H1 (cell line): ENCODE measurements around the gene CTSA. TPM values are rescaled to one million over a fixed set of nuclear protein-coding genes. Genes with fewer than 3 reads are reported as not detected.

Experiments used
- CTCF ChIA-PET: fragments of 300-600 bp; sonication (Branson Sonifier 250); formaldehyde crosslinking; loops from one replicate; lab custom pipeline; 2021; ENCODE audit not compliant: partially characterized antibody; lab: Charles Lee
- POLR2A ChIA-PET: fragments of 300-600 bp; sonication (Branson Sonifier 250); formaldehyde crosslinking; loops from one replicate; lab custom pipeline; 2021; ENCODE audit warnings: inconsistent platforms; ENCODE audit not compliant: partially characterized antibody; lab: Charles Lee
- DNase-seq, 2 experiments: peaks; one replicate each; pipeline versions ENCODE4 v3.0.0 to v3.0.0-alpha.2; 2010 to 2022; ENCODE audit warnings: low spot score in 2 of 2, low read depth in 1 of 2, mixed read lengths in 1 of 2
- FAIRE-seq: peaks from 2 replicates; lab custom pipeline; 2011; peaks lifted over from hg19 to GRCh38; lab: Jason Lieb, UNC
- H2AFZ ChIP-seq: 2 replicates; pipeline ENCODE4 v1.8.1; 2012; ENCODE audit warnings: low read length, inconsistent platforms
- H2AK5ac ChIP-seq: 2 replicates; pipeline ENCODE4 v1.6.1; 2013; ENCODE audit warnings: low read depth, low read length
- H2BK120ac ChIP-seq: replicated peaks from 2 replicates; pipeline ENCODE3; 2013; ENCODE audit warnings: low read depth, low read length, inconsistent platforms
- H2BK12ac ChIP-seq: 2 replicates; pipeline ENCODE4 v1.6.1; 2013; ENCODE audit warnings: low read depth, low read length
- H2BK15ac ChIP-seq: 2 replicates; pipeline ENCODE4 v1.6.1; 2013; ENCODE audit warnings: low read length
- H2BK20ac ChIP-seq: 2 replicates; pipeline ENCODE4 v1.6.1; 2013; ENCODE audit warnings: low read length
- H2BK5ac ChIP-seq: 2 replicates; pipeline ENCODE4 v1.6.1; 2013; ENCODE audit warnings: low read depth, low read length
- H3K14ac ChIP-seq: 2 replicates; pipeline ENCODE4 v1.6.1; 2013; ENCODE audit warnings: inconsistent platforms; ENCODE audit not compliant: insufficient read length
- H3K18ac ChIP-seq: 2 replicates; pipeline ENCODE4 v1.6.1; 2013; ENCODE audit warnings: low read length; ENCODE audit errors: extremely low read depth
- H3K23ac ChIP-seq: 2 replicates; pipeline ENCODE4 v1.6.1; 2013; ENCODE audit warnings: inconsistent platforms; ENCODE audit not compliant: insufficient read length
- H3K23me2 ChIP-seq: 2 replicates; pipeline ENCODE4 v1.6.1; 2013; ENCODE audit warnings: low read depth, low read length
- H3K27ac ChIP-seq: 2 replicates; pipeline ENCODE4 v1.6.1; 2011; ENCODE audit warnings: low read depth, low read length, inconsistent platforms
- H3K27me3 ChIP-seq, 4 experiments: replicated peaks in 1 of 4; 1 replicate in 1 of 4; 2 replicates in 3 of 4; pipeline versions ENCODE4 v1.6.1 to v1.8.1; 2011 to 2013; ENCODE audit warnings: low read length in 3 of 4, mild to moderate bottlenecking in 3 of 4, inconsistent platforms in 2 of 4, mixed read lengths in 2 of 4, moderate library complexity in 1 of 4; ENCODE audit not compliant: control insufficient read depth in 3 of 4, insufficient read depth in 3 of 4; ENCODE audit errors: extremely low read depth in 1 of 4
- H3K36me3 ChIP-seq, 4 experiments: 2 replicates each; pipeline versions ENCODE4 v1.6.1 to v1.8.1; 2011 to 2013; ENCODE audit warnings: mild to moderate bottlenecking in 4 of 4, low read length in 3 of 4, moderate library complexity in 2 of 4, control low read depth in 1 of 4, inconsistent platforms in 1 of 4; ENCODE audit not compliant: insufficient read depth in 4 of 4, control insufficient read depth in 2 of 4
- H3K4ac ChIP-seq: replicated peaks from 2 replicates; pipeline ENCODE3; 2013; ENCODE audit warnings: low read length, low read depth, mixed read lengths, inconsistent platforms; ENCODE audit not compliant: insufficient read length
- H3K4me1 ChIP-seq, 4 experiments: replicated peaks in 1 of 4; 1 replicate in 1 of 4; 2 replicates in 3 of 4; pipeline versions ENCODE4 v1.6.1 to v1.8.1; 2011 to 2013; ENCODE audit warnings: low read length in 3 of 4, inconsistent platforms in 2 of 4, mixed read lengths in 1 of 4; ENCODE audit not compliant: insufficient read depth in 4 of 4, control insufficient read depth in 3 of 4
- H3K4me2 ChIP-seq, 2 experiments: 2 replicates each; pipeline versions ENCODE4 v1.6.1 to v1.8.1; 2011 to 2013; ENCODE audit warnings: low read depth in 2 of 2, low read length in 2 of 2, control low read depth in 1 of 2, inconsistent platforms in 1 of 2, mild to moderate bottlenecking in 1 of 2; ENCODE audit not compliant: insufficient read depth in 1 of 2
- H3K4me3 ChIP-seq, 4 experiments: fragments of 200-600, 300-600 bp in 1 of 4; sonication (generic), shearing (Covaris generic), sonication (Bioruptor Twin) in 1 of 4; 2 replicates each; pipeline versions ENCODE4 v1.5.1 to v1.8.1; 2011 to 2016; ENCODE audit warnings: low read length in 4 of 4, low read depth in 3 of 4, control low read depth in 2 of 4, inconsistent platforms in 2 of 4, mild to moderate bottlenecking in 2 of 4, mixed read lengths in 1 of 4, moderate library complexity in 1 of 4; ENCODE audit not compliant: insufficient read depth in 2 of 4; ENCODE audit errors: extremely low read depth in 1 of 4
- H3K56ac ChIP-seq: replicated peaks from 2 replicates; pipeline ENCODE3; 2013; ENCODE audit warnings: low read depth, mild to moderate bottlenecking, mixed read lengths, low read length, inconsistent platforms; ENCODE audit not compliant: insufficient read length
- H3K79me1 ChIP-seq: 2 replicates; pipeline ENCODE4 v1.6.1; 2013; ENCODE audit warnings: low read depth, low read length, control low read depth
- H3K79me2 ChIP-seq, 2 experiments: 2 replicates each; pipeline versions ENCODE4 v1.6.1 to v1.8.1; 2012 to 2013; ENCODE audit warnings: low read length in 2 of 2, mild to moderate bottlenecking in 2 of 2, inconsistent platforms in 1 of 2; ENCODE audit not compliant: insufficient read depth in 2 of 2, control insufficient read depth in 1 of 2
- H3K9ac ChIP-seq, 4 experiments: replicated peaks in 1 of 4; 1 replicate in 1 of 4; 2 replicates in 3 of 4; pipeline versions ENCODE4 v1.6.1 to v1.8.1; 2011 to 2013; ENCODE audit warnings: low read depth in 3 of 4, low read length in 3 of 4, control low read depth in 2 of 4, mild to moderate bottlenecking in 2 of 4, moderate library complexity in 2 of 4, inconsistent platforms in 1 of 4; ENCODE audit errors: extremely low read depth in 1 of 4
- H3K9me3 ChIP-seq, 2 experiments: 2 replicates each; pipeline versions ENCODE4 v1.6.1 to v1.8.1; 2012 to 2013; ENCODE audit warnings: mild to moderate bottlenecking in 2 of 2, moderate library complexity in 2 of 2, control low read depth in 1 of 2, inconsistent platforms in 1 of 2, low read depth in 1 of 2, low read length in 1 of 2, mixed read lengths in 1 of 2; ENCODE audit not compliant: insufficient read depth in 2 of 2
- H4K20me1 ChIP-seq, 2 experiments: replicated peaks in 1 of 2; 2 replicates each; pipeline versions ENCODE3 to v1.8.1; 2011 to 2013; ENCODE audit warnings: inconsistent platforms in 2 of 2, low read length in 2 of 2, mild to moderate bottlenecking in 1 of 2; ENCODE audit not compliant: insufficient read depth in 2 of 2, control insufficient read depth in 1 of 2
- H4K5ac ChIP-seq: 2 replicates; pipeline ENCODE4 v1.6.1; 2013; ENCODE audit warnings: low read length, low read depth, mixed read lengths, inconsistent platforms; ENCODE audit not compliant: insufficient read length
- H4K8ac ChIP-seq: 2 replicates; pipeline ENCODE4 v1.8.0; 2013; ENCODE audit warnings: mild to moderate bottlenecking, moderate library complexity, low read length, inconsistent platforms; ENCODE audit not compliant: insufficient read depth; ENCODE audit errors: extremely low read depth
- H4K91ac ChIP-seq: replicated peaks from 2 replicates; pipeline ENCODE3; 2013; ENCODE audit warnings: low read length, mixed read lengths, inconsistent platforms; ENCODE audit not compliant: insufficient read length
- ASH2L ChIP-seq: fragments of 200-600, 300-600 bp; sonication (generic); IDR thresholded peaks from one replicate; pipeline ENCODE4 v1.7.1; 2017; ENCODE audit warnings: low read length
- CREB1 ChIP-seq: IDR thresholded peaks from 2 replicates; pipeline ENCODE4 v1.6.1; 2012; ENCODE audit warnings: inconsistent platforms
- FOSL1 ChIP-seq: IDR thresholded peaks from 2 replicates; pipeline ENCODE4 v1.6.1; 2011; ENCODE audit warnings: mild to moderate bottlenecking, low read depth, low read length, moderate library complexity; ENCODE audit not compliant: insufficient read depth
- JUN ChIP-seq: IDR thresholded peaks from 2 replicates; pipeline ENCODE4 v1.6.1; 2011; ENCODE audit warnings: low read depth, mild to moderate bottlenecking, improper control_type of control experiment, low read length
- NANOG ChIP-seq: IDR thresholded peaks from 2 replicates; pipeline ENCODE4 v1.6.1; 2011; ENCODE audit warnings: low read length, low read depth, mild to moderate bottlenecking, inconsistent platforms; ENCODE audit not compliant: insufficient read depth, poor library complexity, severe bottlenecking
- SIN3A ChIP-seq, 2 experiments: IDR thresholded peaks in 1 of 2; conservative IDR thresholded peaks in 1 of 2; 2 replicates each; pipeline ENCODE4 v1.6.1; 2011 to 2012; ENCODE audit warnings: low read length in 2 of 2, improper control_type of control experiment in 1 of 2, low read depth in 1 of 2, mild to moderate bottlenecking in 1 of 2
- TAF1 ChIP-seq: IDR thresholded peaks from 2 replicates; pipeline ENCODE4 v1.6.1; 2011; ENCODE audit warnings: mild to moderate bottlenecking, low read depth, low read length
- WGBS, 2 experiments: shearing (Covaris generic) in 1 of 2; methylation state at CpG; one replicate each; pipeline versions ENCODE4 v1.1.6 to v1.1.7; 2013 to 2015; ENCODE audit warnings: low lambda C conversion rate in 2 of 2, mixed read lengths in 2 of 2, inconsistent platforms in 1 of 2, low coverage in 1 of 2, missing lambda C conversion rate in 1 of 2; ENCODE audit not compliant: insufficient replicate concordance in 2 of 2, insufficient coverage in 1 of 2, insufficient read length in 1 of 2; ENCODE audit errors: extremely low coverage in 1 of 2, missing lambda C conversion rate in 1 of 2; 5-methylcytosine and 5-hydroxymethylcytosine counted together
- polyA plus RNA-seq, 7 experiments: library from polyadenylated mRNA; depleted of rRNA in 3 of 7; stranded (reverse) in 5 of 7; unstranded in 2 of 7; fragments of >200 nt in 5 of 7; fragments of 200-250 nt in 2 of 7; gene quantifications; 1 replicate in 5 of 7; 2 replicates in 1 of 7; 4 replicates in 1 of 7; pipeline versions ENCODE4 v1.2.1 to v1.2.3, GENCODE V29; 2011 to 2013; ENCODE audit warnings: missing spikeins in 2 of 7, mixed read lengths in 2 of 7
- total RNA-seq: library from RNA; stranded (reverse); fragmentation: NEBNext Ultra II Directional; extraction: Animal tissue kit (Norgen Biotek cat#: 25700); gene quantifications from 2 replicates; pipeline ENCODE4 v1.2.1, GENCODE V29; 2021

Gene CTSA
- total and polyA plus RNA-seq, 2 of the 8 experiments (the other 6 are each of a cell fraction or from before 2014, with no cell fraction given): 49.7 to 74.0 TPM

GRCh38 chr20:45878076-45878761, 12.9 kb upstream of the CTSA start:
- H2AK5ac ChIP-seq: no peak overlapping the region
- no peak overlapping the region for H4K5ac ChIP-seq
- no peak overlapping the region; a peak in 1 of 7 replicates for H3K9ac ChIP-seq
- no peak overlapping the region for H2BK120ac ChIP-seq
- no peak for DNase-seq
- no peak overlapping the region for H3K4me3 ChIP-seq
- no peak overlapping the region for H4K8ac ChIP-seq
- no peaks in the 10 kb centered on the region for H3K79me1 ChIP-seq
- no peak overlapping the region for H4K91ac ChIP-seq
- H2AFZ ChIP-seq: no peak overlapping the region
- H3K36me3 ChIP-seq: peaks cover 8 to 18% (median 13%) of the 10 kb centered on the region in 4 experiments; a peak in 7 of 8 replicates
- H2BK20ac ChIP-seq: no peak overlapping the region
- WGBS, 2 experiments: 95% methylated on average over 13 of the region's 13 CpGs; no CpG with 5 or more reads in 1 of the 2 experiments
- H4K20me1 ChIP-seq: peaks cover 0 to 2% of the 10 kb centered on the region in 2 experiments
- H2BK15ac ChIP-seq: no peak overlapping the region
- H3K4ac ChIP-seq: no peak overlapping the region
- no peak overlapping the region for H3K4me2 ChIP-seq
- no peaks in the 10 kb centered on the region for H3K27me3 ChIP-seq
- H3K56ac ChIP-seq: no peak overlapping the region
- POLR2A ChIA-PET: interaction anchor here (0.9 to 1.3 kb wide), 4 partner anchors 10 to 64 kb away, joined by 3 to 5 read pairs (median 3); no protein-coding TSS in a partner anchor
- H3K27ac ChIP-seq: no peak overlapping the region
- no peaks in the 10 kb centered on the region for H3K9me3 ChIP-seq
- no peaks in the 10 kb centered on the region for H3K4me1 ChIP-seq
- no peak overlapping the region for H2BK12ac ChIP-seq
- H2BK5ac ChIP-seq: no peak overlapping the region
- CTCF ChIA-PET: interaction anchor here (1.0 to 1.1 kb wide), 3 partner anchors 11 to 15 kb away, joined by 3 to 5 read pairs (median 4); no protein-coding TSS in a partner anchor
- H3K23ac ChIP-seq: no peak overlapping the region
- FAIRE-seq: no peak
- no peak overlapping the region for H3K14ac ChIP-seq
- no peak overlapping the region for H3K18ac ChIP-seq
- peaks cover 5% of the 10 kb centered on the region for H3K23me2 ChIP-seq
- peaks cover 0 to 16% of the 10 kb centered on the region in 2 experiments; a peak in 1 of 4 replicates for H3K79me2 ChIP-seq
- TF ChIP-seq SIN3A (conservative IDR thresholded peaks at IDR 0.05 in 1 of 2, IDR thresholded peaks at IDR 0.05 in 1 of 2; ENCODE audit: low read depth in 1 of 2, low read length in 2 of 2) (no peak), JUN (no peak), TAF1 (no peak), NANOG (no peak), ASH2L (no peak), FOSL1 (no peak), CREB1 (no peak)
